Fibroblast of mammary gland (primary cell): ENCODE measurements around the gene TPSD1.
"Not testable (repeated sequence)": the region's sequence is repeated elsewhere in the genome, so short reads cannot be mapped to it uniquely, and the experiment has no call there.

Source experiments
- DNase-seq: peaks from one replicate; pipeline ENCODE4 v3.0.0-alpha.2; 2010; ENCODE audit warnings: low read depth
- H3K4me3 ChIP-seq: 2 replicates; pipeline ENCODE4 v1.5.1; 2011; ENCODE audit warnings: low read depth, mild to moderate bottlenecking, low read length, moderate library complexity; ENCODE audit not compliant: control insufficient read depth
- TF ChIP-seq, protein P1 (sequence below): conservative IDR thresholded peaks from 2 replicates; pipeline ENCODE4 v1.5.1; 2011; ENCODE audit warnings: low read depth, low read length, inconsistent platforms; ENCODE audit not compliant: control insufficient read depth, insufficient read depth

TPSD1 gene

GRCh38 chr16:1293921-1294656 is 38.2 kb downstream of the TPSD1 start:
- DNase-seq: no peak
- no peak overlapping the region for H3K4me3 ChIP-seq
- TF ChIP-seq, protein P1, sequence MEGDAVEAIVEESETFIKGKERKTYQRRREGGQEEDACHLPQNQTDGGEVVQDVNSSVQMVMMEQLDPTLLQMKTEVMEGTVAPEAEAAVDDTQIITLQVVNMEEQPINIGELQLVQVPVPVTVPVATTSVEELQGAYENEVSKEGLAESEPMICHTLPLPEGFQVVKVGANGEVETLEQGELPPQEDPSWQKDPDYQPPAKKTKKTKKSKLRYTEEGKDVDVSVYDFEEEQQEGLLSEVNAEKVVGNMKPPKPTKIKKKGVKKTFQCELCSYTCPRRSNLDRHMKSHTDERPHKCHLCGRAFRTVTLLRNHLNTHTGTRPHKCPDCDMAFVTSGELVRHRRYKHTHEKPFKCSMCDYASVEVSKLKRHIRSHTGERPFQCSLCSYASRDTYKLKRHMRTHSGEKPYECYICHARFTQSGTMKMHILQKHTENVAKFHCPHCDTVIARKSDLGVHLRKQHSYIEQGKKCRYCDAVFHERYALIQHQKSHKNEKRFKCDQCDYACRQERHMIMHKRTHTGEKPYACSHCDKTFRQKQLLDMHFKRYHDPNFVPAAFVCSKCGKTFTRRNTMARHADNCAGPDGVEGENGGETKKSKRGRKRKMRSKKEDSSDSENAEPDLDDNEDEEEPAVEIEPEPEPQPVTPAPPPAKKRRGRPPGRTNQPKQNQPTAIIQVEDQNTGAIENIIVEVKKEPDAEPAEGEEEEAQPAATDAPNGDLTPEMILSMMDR: no peak

- DNase-seq: no peak
- TF ChIP-seq, protein P1: no peak
- H3K4me3 ChIP-seq: no peak overlapping the region
Measured at GRCh38 chr16:1295465-1295864, 39.6 kb downstream of the TPSD1 start.

DNA sequence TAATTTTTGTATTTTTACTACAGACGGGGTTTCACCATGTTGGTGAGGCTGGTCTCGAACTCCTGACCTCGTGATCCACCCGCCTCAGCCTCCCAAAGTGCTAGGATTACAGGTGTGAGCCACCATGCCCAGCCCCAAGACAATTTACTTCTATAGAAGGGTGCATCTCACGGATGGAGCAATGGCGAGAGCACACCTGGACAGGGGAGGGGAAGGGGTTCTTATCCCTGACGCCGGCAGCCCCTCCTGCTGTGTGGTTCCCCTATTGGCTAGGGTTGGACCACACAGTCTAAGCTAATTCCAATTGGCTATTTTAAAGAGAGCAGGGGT is 40.8 kb downstream of the TPSD1 start:
- DNase-seq, H3K4me3 ChIP-seq: not testable (repeated sequence)

DNA sequence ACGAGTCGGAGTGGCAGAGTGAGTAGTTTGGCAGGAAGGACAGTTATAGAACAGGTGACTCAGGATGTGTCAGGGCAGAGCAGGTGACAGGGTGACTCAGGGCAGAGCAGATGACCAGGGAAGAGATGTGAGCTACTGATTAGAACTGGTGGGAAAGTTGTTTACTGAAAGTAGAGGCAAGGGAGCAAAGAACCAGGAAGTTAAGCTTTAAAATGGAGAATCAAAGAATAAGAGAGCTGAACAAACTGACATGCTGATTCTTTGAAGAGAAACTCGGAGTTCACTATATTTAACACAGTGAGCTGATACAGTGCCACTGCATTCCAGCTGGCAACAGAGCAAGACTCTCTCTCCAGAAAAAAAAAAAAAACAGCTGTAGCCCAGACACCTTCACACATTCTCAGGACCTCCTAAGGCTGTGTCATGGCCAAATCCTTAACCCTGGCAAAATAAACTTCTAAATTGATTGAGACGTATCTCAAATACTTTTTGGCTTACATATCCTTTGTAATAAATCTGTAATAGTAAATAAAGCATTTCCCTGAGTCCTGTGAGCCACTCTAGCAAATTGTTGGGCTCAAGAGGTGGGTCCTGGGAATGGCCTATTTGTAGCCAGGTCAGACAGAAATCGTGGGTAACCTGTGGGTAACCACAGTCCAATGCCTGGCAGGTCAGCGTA is 41.3 kb downstream of the TPSD1 start:
- peak; percentile 78 for DNase-seq
- TF ChIP-seq, protein P1: no peak
- H3K4me3 ChIP-seq: no peak overlapping the region

DNA sequence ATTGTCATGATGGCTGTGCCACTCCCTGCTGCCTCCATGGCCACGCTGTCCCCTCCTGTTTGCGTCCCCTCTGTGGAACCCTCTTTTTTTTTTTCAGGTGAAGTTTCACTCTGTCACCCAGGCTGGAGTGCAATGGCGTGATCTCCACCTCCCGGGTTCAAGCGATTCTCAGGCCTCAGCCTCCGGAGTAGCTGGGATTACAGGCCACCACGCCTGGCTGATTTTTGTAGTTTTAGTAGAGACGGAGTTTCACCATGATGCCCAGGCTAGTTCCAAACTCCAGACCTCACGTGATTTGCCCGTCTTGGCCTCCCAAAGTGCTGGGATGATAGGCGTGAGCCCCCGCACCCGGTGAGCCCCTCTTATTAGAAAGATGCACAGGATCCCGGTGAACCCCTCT is 42.5 kb downstream of the TPSD1 start:
- H3K4me3 ChIP-seq: no peak overlapping the region
- TF ChIP-seq, protein P1: no peak
- no peak for DNase-seq

DNA sequence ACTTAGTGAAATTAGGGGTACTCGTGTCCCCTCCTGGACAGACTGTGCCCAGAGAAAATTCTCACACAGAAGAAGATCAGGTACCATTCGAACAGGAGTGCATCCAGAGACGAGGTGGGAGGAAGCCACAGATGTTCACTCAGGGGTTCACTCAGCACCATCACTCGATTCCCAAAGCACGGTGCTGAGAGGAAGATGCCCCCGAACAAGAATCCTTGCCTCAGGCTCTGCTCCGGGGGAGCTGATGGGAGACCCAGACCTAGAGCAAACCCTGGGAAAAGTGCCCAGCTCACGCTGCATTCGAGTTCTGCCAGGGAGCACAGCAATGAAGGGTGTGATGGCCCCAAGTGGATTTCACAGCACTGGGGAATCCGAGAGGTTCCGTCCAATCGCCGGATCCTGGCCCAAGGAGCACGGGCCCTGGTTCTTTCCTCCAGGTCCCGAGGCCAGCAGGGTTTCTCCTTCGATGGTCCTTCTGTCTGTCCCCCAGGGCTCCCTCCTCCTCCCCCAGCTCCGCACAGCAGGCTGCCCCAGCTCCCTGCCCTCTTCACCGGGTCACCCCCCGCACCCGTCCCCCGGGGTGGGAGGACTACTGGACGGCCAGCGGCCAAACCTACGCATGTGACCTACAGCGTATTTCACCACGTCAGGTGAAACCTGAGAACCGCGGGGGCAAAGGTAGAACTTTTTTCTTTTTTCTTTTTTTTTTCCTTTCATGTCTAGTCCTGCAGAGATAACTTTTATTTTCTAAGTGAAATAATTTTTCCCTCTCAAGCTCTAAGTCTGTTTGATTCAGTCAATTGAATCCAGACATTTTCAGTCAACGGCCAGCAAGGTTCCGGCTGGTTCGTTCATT is 43.4 kb downstream of the TPSD1 start:
- H3K4me3 ChIP-seq: no peak overlapping the region
- TF ChIP-seq, protein P1: no peak
- DNase-seq: no peak

DNA sequence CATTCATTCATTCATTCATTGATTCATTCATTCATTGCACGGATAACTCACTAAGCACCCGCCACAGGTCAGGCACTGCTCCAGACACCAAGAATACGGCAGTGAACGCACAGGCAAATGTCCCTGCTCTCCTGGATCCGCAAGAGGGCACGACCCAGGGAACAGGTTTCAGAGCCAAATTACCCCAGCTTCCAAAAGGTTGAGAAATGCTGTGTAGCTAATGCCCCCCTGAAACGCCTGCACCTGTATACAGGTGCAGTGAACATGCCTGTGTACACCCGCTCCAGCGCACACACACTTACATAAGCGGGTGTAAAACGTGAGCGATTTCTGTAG is 44.0 kb downstream of the TPSD1 start:
- no peak overlapping the region for H3K4me3 ChIP-seq
- DNase-seq: no peak
- TF ChIP-seq, protein P1: no peak
